ENCODE measurements around the gene TDG. TPM values are rescaled to one million over a fixed set of nuclear protein-coding genes. Genes with fewer than 3 reads are reported as not detected.

Gene TDG
- total RNA-seq, 1 experiment from 2014 or later = 70.3 TPM

DNA sequence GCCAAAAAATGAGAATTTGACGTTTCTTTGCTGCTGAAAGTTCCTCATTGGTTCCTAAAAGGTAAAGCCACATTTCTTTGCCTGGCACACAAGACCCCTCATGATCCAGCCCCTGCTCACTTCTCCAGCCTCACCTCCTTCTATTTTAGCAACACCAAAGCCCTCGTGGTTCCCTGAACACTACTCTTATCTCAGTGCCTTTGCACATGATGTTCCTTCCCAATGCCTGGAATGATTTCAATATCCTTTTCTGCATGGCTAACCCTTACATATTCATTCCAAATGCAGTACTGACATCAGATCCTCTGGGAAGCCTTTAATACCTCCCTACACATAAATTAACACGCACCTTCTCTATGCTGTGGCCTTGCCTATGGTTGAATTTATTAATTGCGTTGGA lies 44.4 kb downstream of the TDG start:
- H3K4me1 ChIP-seq (ENCODE audit: insufficient read depth, low read length) = no peaks in the 10 kb centered on the region
- H3K79me2 ChIP-seq (ENCODE audit: insufficient read depth, low read length) = no peaks in the 10 kb centered on the region
- TF ChIP-seq, protein P1, sequence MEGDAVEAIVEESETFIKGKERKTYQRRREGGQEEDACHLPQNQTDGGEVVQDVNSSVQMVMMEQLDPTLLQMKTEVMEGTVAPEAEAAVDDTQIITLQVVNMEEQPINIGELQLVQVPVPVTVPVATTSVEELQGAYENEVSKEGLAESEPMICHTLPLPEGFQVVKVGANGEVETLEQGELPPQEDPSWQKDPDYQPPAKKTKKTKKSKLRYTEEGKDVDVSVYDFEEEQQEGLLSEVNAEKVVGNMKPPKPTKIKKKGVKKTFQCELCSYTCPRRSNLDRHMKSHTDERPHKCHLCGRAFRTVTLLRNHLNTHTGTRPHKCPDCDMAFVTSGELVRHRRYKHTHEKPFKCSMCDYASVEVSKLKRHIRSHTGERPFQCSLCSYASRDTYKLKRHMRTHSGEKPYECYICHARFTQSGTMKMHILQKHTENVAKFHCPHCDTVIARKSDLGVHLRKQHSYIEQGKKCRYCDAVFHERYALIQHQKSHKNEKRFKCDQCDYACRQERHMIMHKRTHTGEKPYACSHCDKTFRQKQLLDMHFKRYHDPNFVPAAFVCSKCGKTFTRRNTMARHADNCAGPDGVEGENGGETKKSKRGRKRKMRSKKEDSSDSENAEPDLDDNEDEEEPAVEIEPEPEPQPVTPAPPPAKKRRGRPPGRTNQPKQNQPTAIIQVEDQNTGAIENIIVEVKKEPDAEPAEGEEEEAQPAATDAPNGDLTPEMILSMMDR (conservative IDR thresholded peaks at IDR 0.05) = no peak
- H3K4me3 Mint-ChIP-seq = no peak overlapping the region
- H4K91ac ChIP-seq (ENCODE audit: insufficient read length, low read depth, low read length) = no peak overlapping the region
- H2AFZ ChIP-seq (ENCODE audit: low read length) = no peak overlapping the region
- H3K27ac ChIP-seq (ENCODE audit: insufficient read length, low read depth, low read length) = no peak overlapping the region
- no peak overlapping the region for H2BK120ac ChIP-seq (ENCODE audit: low read depth, low read length, poor library complexity, severe bottlenecking)
- H3K27me3 Mint-ChIP-seq (ENCODE audit: low read depth) = peaks cover 5% of the 10 kb centered on the region; the same call in 1 of the 2 replicates
- H2BK15ac ChIP-seq (ENCODE audit: low read depth, low read length) = no peak overlapping the region
- H3K14ac ChIP-seq (ENCODE audit: insufficient read depth, low read length) = no peak overlapping the region
- no peaks in the 10 kb centered on the region for H4K20me1 ChIP-seq (ENCODE audit: control insufficient read depth, insufficient read depth, insufficient read length)
- H3K4me2 ChIP-seq (ENCODE audit: insufficient read depth, insufficient read length, low read length) = no peak overlapping the region
- H3K23ac ChIP-seq (ENCODE audit: insufficient read length, low read depth, low read length) = no peak overlapping the region
- no peak overlapping the region for H2AK5ac ChIP-seq (ENCODE audit: insufficient read length, low read length)
- no CpG with 5 or more reads among the region's 4 CpGs for WGBS (ENCODE audit: extremely low coverage, insufficient read length, low lambda C conversion rate)
- H3K18ac ChIP-seq (ENCODE audit: insufficient read length, low read depth, low read length) = no peak overlapping the region
- H4K8ac ChIP-seq (replicated peaks; ENCODE audit: insufficient read length, low read depth, low read length) = no peak overlapping the region
- H2BK12ac ChIP-seq (ENCODE audit: insufficient read length, low read depth, low read length) = no peak overlapping the region
- H3K27ac Mint-ChIP-seq = no peak overlapping the region
- H3K4ac ChIP-seq (ENCODE audit: low read depth, low read length) = no peak overlapping the region
- H3K4me1 Mint-ChIP-seq = no peaks in the 10 kb centered on the region
- no peak overlapping the region for H2BK20ac ChIP-seq (ENCODE audit: low read depth, low read length, poor library complexity, severe bottlenecking)
- no peak for DNase-seq
- peaks cover 0 to 4% (median 2%) of the 10 kb centered on the region in 3 experiments; a peak in 2 of 7 replicates for H3K36me3 Mint-ChIP-seq (ENCODE audit: insufficient read depth in 1 of 3, low read depth in 3 of 3)
- H4K5ac ChIP-seq (ENCODE audit: insufficient read length, low read depth, low read length) = no peak overlapping the region
- no peaks in the 10 kb centered on the region for H3K79me1 ChIP-seq (ENCODE audit: insufficient read depth, low read depth, low read length, poor library complexity, severe bottlenecking)
- no peaks in the 10 kb centered on the region for H3K9me3 ChIP-seq (ENCODE audit: control insufficient read depth, low read depth, low read length)
- no peaks in the 10 kb centered on the region for H3K27me3 ChIP-seq (ENCODE audit: insufficient read depth, low read length)
- H3K9ac ChIP-seq (ENCODE audit: extremely low read depth, insufficient read length, low read length) = no peak overlapping the region
- no peak overlapping the region for H3T11ph ChIP-seq (ENCODE audit: low read length)
- H3K23me2 ChIP-seq (ENCODE audit: insufficient read length, low read depth, low read length, poor library complexity, severe bottlenecking) = no peaks in the 10 kb centered on the region
- H3K9me3 Mint-ChIP-seq = peaks cover 5 to 7% of the 10 kb centered on the region in 2 experiments; a peak in 4 of 5 replicates
- no peak overlapping the region for H2BK5ac ChIP-seq (ENCODE audit: insufficient read length, low read length)
- H3K56ac ChIP-seq (ENCODE audit: insufficient read length, low read depth, low read length) = no peak overlapping the region

Data from H9 (cell line).